GM18907 (cell line): ENCODE results near the gene CABCOCO1.
A peak's percentile ranks its signal among the peaks of the same experiment; 100 is the strongest.
"Not testable (repeated sequence)": the region's sequence is repeated elsewhere in the genome, so short reads cannot be mapped to it uniquely, and the experiment has no call there.

Experiments used
- ATAC-seq: cut with Tn5 transposase; IDR thresholded peaks from one replicate; pipeline ENCODE4 v1.9.1; 2021; ENCODE audit warnings: mild to moderate bottlenecking, moderate library complexity; ENCODE audit not compliant: unreplicated experiment

CABCOCO1 gene

DNA sequence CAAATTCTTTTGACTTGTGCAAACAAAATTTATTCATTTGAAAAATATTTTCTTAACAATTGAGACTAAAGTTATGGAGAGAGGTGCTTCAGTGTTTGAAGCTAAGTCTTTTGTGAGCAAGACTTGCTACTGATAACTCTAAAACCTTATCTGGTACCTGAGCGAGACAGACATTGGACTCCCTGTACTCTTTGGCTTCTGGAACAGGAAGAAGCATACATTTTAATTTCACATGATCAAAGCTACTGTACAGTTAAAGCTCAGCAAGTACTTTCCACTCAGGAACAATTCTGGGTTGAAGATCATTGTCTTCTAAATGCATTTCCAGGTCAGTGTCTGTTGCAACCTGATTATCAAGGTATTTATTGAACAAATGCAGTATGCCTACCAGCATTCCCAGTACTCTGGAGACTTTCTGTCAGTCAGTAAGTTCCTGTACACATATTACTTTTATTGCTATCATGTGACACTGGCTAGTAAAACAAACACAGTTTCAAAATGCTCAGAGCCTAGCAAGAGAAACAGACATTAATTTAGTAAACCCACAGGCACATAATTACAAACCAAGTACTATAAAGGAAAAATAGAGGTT lies 42.4 kb downstream of the CABCOCO1 start:
- ATAC-seq = no peak

DNA sequence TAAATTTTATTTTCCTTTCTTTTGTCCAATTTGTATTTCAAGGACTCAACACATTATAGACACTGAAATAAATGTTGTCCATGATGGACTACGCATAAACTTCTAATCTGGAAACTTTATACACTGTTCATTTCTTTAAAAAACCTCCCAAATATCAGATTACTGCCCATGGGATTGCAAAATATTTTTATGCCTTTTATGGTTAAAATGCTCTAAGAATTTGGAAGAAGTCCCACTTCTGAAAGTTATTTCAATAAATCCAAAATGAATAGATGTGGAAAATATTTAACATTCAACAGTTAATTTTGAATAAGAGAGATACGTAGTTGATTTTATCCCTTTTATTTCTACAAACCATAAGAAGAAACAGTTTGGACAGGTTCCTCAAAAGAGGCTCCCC lies 46.1 kb downstream of the CABCOCO1 start:
- ATAC-seq = no peak

- not testable (repeated sequence) for ATAC-seq
These were observed 49.4 kb downstream of the CABCOCO1 start for GRCh38 chr10:61712105-61712504.

GRCh38 chr10:61719475-61719874 lies 56.7 kb downstream of the CABCOCO1 start:
- not testable (repeated sequence) for ATAC-seq

GRCh38 chr10:61719906-61720305 lies 57.2 kb downstream of the CABCOCO1 start:
- ATAC-seq = no peak

GRCh38 chr10:61721431-61721830 lies 58.7 kb downstream of the CABCOCO1 start:
- ATAC-seq = no peak

DNA sequence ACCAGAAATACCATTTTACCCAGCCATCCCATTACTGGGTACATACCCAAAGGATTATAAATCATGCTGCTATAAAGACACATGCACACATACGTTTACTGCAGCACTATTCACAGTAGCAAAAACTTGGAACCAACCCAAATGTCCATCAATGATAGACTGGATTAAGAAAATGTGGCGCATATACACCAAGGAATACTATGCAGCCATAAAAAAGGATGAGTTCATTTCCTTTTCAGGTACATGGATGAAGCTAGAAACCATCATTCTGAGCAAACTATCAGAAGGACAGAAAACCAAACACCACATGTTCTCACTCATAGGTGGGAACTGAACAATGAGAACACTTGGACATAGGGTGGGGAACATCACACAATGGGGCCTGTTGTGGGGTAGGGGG lies 62.5 kb downstream of the CABCOCO1 start:
- not testable (repeated sequence) for ATAC-seq

- ATAC-seq = no peak
These were observed 66.9 kb downstream of the CABCOCO1 start for GRCh38 chr10:61729596-61729995.

- no peak for ATAC-seq
These were observed 67.9 kb downstream of the CABCOCO1 start for GRCh38 chr10:61730671-61731070.

DNA sequence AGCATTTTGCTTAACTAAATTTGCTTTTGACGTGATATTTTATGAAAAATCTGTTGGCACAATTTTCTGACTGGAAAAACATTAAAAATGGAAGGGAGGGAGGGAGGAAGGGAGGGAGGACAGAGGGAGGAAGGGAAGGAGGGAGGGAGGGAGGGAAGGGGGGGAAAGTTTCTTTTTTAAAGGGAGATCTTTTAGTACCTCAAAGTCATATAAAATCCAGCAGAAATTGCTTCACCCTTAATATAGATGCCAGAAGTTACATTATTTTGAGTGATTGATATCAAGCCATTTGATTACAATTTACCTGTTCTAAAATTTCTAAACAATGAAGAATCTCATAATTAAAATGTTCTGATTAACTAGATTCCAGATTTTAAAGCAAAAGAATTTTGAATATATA lies 68.9 kb downstream of the CABCOCO1 start:
- no peak for ATAC-seq

GRCh38 chr10:61732629-61733278 lies 70.0 kb downstream of the CABCOCO1 start:
- ATAC-seq = no peak

DNA sequence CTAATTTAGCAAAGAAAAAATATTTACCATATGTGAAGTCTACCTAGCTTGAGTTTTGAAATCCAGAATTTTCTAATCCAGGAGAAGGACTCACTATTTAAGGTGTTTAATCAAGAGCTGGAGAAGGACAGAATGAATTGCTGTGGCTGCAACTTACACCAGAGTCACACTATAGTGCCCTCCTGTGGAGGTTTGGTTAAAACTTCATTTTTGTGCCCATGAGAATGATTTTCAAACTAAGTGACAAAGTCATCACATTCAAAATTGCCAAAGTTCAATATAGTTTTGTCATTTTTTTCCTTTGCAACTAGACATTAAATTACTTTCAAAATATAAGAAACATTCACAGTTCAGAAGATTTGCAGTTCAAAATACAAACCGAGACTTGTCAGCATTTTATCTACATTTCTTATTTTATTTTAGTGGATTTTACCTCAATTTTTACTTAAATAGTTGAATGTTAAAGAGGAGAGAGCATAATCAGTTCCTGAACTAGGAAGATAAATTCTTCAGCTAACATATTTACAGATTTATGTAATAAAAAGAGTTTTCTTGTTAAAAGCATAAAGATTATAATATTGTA lies 70.7 kb downstream of the CABCOCO1 start:
- ATAC-seq = no peak

DNA sequence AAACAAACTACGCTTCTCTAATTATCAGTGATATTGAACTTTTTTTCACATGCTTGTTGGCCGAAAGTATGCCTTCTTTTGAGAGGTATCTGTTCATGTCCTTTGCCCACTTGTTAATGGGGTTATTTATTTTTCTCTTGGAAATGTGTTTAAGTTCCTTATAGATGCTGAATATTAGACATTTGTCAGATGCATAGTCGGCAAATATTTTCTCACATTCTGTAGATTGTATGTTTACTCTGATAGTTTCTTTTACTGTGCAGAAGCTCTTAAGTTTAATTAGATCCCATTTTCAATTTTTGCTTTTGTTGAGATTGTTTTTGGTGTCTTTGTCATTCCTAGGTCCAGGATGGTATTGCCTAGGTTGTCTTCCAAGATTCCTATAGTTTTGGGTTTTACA lies 73.2 kb downstream of the CABCOCO1 start:
- ATAC-seq = no peak

DNA sequence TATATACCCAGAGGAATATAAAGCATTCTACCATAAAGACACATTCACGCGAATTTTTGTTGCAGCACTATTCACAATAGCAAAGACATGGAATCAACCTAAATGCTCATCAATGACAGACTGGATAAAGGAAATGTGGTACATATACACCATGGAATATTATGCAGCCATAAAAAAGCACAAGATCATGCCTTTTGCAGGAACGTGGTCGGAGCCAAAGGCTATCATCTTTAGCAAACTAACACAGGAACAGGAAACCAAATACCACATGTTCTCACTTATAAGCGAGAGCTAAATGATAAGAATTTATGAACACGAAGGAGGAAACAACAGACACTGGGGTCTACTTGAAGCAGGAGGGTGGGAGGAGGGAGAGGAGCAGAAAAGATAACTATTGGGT lies 74.7 kb downstream of the CABCOCO1 start:
- not testable (repeated sequence) for ATAC-seq

GRCh38 chr10:61742812-61743211 lies 80.1 kb downstream of the CABCOCO1 start:
- no peak for ATAC-seq

- ATAC-seq = no peak
These were observed 81.7 kb downstream of the CABCOCO1 start for GRCh38 chr10:61744469-61744868.

- no peak for ATAC-seq
These were observed 83.6 kb downstream of the CABCOCO1 start for GRCh38 chr10:61746377-61746776.

DNA sequence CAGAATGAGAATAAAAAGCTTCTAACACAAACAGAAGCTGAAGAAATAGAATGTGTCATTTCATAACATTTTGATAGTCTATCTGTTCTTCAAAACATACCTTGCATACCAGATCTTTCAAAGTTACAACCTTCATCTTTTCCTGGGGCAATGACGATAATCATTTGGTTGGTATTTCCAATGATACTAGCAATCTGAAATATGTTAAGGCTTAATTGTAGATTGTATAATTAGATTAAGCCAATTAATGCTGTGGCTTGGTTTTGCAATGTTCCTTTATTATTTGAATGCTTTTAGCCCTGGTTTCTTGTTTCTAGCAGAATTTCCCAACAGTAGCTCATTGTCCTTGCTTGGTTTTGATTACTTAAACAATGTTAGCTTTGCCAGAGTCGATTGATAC lies 84.6 kb downstream of the CABCOCO1 start:
- ATAC-seq = no peak

DNA sequence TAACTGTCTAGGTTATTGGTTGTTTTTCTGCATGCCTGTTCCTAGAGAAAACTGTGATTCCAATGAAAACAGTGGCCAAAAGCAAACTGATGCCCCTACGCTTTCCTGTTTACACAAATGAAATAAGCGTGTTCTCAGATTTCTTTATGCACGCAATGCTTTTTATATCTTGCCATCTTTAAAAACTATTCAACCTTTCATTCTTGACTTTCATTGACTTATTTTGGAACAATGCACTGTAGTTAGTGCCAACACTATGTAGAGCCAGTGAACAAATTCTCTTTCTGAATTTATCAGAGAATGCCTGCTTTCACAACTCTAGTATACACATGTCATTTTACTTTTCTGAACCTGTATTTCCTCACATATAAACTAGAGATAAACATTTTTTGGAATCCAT lies 86.6 kb downstream of the CABCOCO1 start:
- no peak for ATAC-seq

GRCh38 chr10:61750943-61751471 lies 88.3 kb downstream of the CABCOCO1 start:
- ATAC-seq = peak; percentile 80

GRCh38 chr10:61751599-61751998 lies 88.9 kb downstream of the CABCOCO1 start:
- ATAC-seq = peak; percentile 9
